BE2C (cell line): ENCODE results near the gene FTCD.

Experiments
- DNase-seq: peaks from one replicate; pipeline ENCODE4 v3.0.0-alpha.2; 2020
- H3K27me3 ChIP-seq: fragments of 250-450 bp; sonication (Bioruptor Pico); 2 replicates; pipeline ENCODE4 v1.5.1; 2020; ENCODE audit warnings: mild to moderate bottlenecking
- H3K36me3 ChIP-seq: fragments of 250-450 bp; sonication (Bioruptor Pico); 2 replicates; pipeline ENCODE4 v1.5.1; 2020; ENCODE audit warnings: mild to moderate bottlenecking
- H3K4me1 ChIP-seq: fragments of 250-450 bp; sonication (Bioruptor Pico); 2 replicates; pipeline ENCODE4 v1.5.1; 2020
- H3K4me3 ChIP-seq: 2 replicates; pipeline ENCODE4 v1.5.1; 2011; ENCODE audit warnings: low read depth, low read length
- H3K9me3 ChIP-seq: fragments of 250-450 bp; sonication (Bioruptor Pico); 2 replicates; pipeline ENCODE4 v1.5.1; 2020
- TF ChIP-seq, protein P1 (sequence below): IDR thresholded peaks from 2 replicates; pipeline ENCODE4 v1.5.1; 2012; ENCODE audit warnings: mild to moderate bottlenecking, low read depth, low read length

Gene FTCD

DNA sequence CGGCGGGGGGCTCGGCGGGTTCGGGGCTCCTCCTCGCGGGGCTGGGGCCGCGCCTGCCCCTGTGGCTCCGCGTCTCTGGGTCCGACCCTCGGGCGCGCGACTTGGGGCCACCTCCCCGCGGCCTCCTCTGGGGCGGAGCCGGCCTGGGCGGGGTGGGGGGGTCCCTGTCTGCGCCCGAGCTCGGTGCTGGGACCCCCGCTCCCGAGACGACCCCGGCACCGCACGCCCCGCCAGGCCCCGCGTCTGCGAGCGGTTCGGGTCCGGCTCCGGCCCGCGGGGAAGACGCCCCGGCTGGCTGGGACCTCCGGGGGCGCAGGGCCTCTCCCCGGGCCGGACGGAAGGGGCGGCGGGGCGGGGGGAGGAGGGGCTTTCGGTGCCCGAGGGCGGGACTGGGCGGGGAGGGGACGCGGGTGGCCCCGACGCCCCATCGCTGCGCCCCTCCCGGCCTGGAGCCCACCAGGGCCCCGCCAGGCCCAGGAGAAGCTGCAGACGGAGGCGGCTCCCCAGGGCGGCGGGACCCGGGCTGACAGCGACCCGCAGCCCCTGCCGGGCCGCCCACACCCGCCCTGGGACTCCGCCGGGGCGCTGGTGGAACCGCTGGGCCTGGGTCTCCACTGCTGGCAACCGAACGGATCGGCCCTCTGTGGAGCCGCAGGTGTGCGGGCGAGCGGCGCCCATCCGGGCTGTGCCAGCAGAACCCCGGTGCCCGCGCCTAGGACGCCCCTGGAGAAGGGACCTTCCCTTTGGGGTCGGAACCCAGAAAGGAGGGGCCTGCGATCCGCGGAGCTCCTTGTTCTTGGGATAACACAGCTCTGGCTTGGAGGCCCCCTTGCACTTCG is 56.9 kb downstream of the FTCD start:
- H3K9me3 ChIP-seq = no peaks in the 10 kb centered on the region
- no peak for DNase-seq
- TF ChIP-seq, protein P1, sequence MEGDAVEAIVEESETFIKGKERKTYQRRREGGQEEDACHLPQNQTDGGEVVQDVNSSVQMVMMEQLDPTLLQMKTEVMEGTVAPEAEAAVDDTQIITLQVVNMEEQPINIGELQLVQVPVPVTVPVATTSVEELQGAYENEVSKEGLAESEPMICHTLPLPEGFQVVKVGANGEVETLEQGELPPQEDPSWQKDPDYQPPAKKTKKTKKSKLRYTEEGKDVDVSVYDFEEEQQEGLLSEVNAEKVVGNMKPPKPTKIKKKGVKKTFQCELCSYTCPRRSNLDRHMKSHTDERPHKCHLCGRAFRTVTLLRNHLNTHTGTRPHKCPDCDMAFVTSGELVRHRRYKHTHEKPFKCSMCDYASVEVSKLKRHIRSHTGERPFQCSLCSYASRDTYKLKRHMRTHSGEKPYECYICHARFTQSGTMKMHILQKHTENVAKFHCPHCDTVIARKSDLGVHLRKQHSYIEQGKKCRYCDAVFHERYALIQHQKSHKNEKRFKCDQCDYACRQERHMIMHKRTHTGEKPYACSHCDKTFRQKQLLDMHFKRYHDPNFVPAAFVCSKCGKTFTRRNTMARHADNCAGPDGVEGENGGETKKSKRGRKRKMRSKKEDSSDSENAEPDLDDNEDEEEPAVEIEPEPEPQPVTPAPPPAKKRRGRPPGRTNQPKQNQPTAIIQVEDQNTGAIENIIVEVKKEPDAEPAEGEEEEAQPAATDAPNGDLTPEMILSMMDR = no peak
- no peaks in the 10 kb centered on the region for H3K36me3 ChIP-seq
- peak overlapping the region; percentile 34; the same call in 1 of the 2 replicates for H3K4me3 ChIP-seq
- H3K27me3 ChIP-seq = no peaks in the 10 kb centered on the region; the same call in 1 of the 2 replicates
- H3K4me1 ChIP-seq = no peaks in the 10 kb centered on the region

DNA sequence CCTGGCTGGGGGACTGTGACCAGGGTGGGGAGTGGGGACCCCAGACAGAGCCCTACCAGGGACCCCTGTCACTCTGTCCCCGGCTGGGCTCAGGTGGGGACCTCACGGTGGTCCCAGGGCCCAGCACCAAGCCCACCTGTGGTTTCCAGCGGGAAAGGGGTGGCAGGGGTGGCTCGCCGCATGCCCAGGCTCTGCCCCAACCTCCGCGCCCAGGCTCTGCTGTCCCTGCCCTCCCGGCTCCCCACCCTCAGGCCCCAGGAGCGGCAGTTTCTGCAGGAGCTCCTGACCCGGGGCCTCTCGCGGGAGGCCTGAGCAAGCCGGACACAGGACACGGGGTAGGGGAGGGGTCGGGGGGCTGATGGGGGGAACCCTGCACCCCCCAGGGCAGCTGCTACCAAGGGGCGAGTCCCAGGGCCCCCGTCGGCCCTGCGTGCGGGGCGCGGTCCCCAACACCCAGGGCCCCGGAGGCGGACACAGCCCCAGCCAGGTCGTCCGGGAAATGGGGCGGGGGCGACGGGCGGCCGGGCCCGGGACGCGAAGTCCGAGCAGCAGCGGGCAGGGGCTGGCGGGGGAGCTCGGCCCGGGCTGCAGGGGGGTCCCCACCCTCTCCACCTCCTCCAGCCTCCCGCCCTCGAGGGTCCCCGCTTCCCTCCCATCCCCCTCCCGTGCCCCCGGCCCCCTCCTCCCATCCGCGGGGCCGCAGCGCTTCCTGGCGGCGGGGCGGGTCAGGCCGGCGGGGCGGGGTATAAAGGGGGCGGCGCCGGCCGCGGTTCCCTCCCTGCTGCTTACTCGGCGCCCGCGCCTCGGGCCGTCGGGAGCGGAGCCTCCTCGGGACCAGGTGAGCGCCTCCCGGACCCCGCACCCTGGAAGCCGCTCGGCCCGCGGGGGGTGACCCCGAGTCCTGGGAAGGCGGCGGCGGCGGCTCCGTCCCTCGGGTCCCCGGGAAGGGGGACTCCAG is 57.8 kb downstream of the FTCD start, which contains the start of gene COL6A2:
TSS of gene COL6A2 (plus strand) at position 777 of the 958 bp plus-strand sequence.
- TF ChIP-seq, protein P1 = no peak
- peak; percentile 71 for DNase-seq
- peak within 1 kb of the TSS; percentile 34; the same call in 1 of the 2 replicates for H3K4me3 ChIP-seq
- H3K9me3 ChIP-seq = no peaks in the 10 kb centered on the region
- no peaks in the 10 kb centered on the region for H3K4me1 ChIP-seq
- no peaks in the 10 kb centered on the region for H3K36me3 ChIP-seq
- H3K27me3 ChIP-seq = no peaks in the 10 kb centered on the region; the same call in 1 of the 2 replicates

DNA sequence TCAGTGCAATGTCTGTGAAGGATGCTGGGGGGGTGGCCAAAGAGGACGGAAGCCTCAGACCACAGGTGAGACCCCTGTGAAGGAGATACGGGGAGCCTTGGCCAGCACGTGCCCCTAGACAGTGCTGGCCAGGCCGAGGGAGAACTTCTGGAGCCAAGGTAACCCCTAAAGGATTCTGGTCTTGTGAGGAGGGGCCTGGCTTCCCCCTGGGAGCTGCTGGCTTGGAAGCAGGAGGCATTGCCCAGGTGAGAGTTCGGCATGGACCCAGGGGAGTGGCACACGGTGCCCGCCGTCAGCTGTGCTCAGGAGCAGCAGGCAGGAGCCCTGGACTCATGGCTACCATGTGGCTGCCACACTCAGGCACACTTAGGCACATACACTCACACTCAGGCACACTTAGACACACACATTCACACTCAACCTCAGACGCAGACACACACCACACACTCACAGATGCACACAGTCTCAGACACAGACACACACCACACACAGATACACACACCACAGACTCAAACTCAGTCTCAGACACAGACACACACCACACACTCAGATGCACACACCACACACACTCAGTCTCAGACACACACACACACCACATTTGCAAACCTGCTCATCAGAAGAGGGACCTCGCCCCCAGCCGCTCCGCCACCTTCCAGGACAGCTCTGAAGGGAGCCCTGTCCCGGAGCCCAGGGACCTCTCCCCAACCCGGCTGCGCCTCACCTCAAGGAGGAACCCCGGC is 58.6 kb downstream of the FTCD start:
- H3K36me3 ChIP-seq = no peaks in the 10 kb centered on the region
- no peak overlapping the region for H3K4me3 ChIP-seq
- DNase-seq = peak; percentile 11
- H3K4me1 ChIP-seq = no peaks in the 10 kb centered on the region
- H3K9me3 ChIP-seq = no peaks in the 10 kb centered on the region
- H3K27me3 ChIP-seq = no peaks in the 10 kb centered on the region; the same call in 1 of the 2 replicates
- TF ChIP-seq, protein P1 = no peak

DNA sequence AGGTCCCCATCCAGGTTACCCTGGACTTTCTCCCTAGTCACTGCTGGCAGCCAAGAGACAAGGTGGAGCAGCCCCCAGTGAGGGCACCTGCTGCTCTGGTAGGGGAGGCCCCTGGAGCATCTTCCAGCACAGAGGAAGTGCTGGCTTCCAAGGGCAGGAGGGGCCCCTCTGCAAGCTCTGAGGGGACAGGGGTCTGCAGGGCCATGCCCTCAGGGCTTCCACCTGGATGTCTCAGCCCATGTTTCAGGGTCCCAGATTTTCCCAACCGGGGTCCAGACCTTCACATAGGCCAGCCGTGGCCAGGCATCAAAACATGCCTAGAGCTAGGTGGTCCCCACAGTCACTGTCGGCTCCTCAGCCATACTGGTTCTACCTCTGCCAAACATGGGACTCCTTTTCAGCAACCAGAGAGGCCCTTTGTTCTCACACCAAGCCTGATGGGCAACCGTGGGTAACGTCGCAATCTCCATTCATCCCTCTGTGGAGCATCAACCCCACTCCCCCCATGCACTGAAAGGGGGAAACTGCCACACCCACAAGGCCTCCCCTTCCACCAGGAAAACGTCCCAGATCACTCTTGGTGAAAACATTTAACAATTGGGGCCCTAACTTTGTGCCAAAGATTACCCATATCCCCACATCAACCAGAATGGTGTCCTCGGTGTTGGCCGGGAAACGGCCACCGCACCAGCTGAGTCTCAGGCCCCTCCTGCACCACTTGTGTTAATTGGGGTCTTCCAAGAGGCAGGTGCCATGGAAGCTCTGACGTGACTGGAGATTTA is 59.4 kb downstream of the FTCD start:
- H3K9me3 ChIP-seq = no peaks in the 10 kb centered on the region
- H3K4me1 ChIP-seq = no peaks in the 10 kb centered on the region
- DNase-seq = no peak
- H3K4me3 ChIP-seq = no peak overlapping the region
- TF ChIP-seq, protein P1 = no peak
- no peaks in the 10 kb centered on the region for H3K36me3 ChIP-seq
- no peaks in the 10 kb centered on the region; the same call in 1 of the 2 replicates for H3K27me3 ChIP-seq

DNA sequence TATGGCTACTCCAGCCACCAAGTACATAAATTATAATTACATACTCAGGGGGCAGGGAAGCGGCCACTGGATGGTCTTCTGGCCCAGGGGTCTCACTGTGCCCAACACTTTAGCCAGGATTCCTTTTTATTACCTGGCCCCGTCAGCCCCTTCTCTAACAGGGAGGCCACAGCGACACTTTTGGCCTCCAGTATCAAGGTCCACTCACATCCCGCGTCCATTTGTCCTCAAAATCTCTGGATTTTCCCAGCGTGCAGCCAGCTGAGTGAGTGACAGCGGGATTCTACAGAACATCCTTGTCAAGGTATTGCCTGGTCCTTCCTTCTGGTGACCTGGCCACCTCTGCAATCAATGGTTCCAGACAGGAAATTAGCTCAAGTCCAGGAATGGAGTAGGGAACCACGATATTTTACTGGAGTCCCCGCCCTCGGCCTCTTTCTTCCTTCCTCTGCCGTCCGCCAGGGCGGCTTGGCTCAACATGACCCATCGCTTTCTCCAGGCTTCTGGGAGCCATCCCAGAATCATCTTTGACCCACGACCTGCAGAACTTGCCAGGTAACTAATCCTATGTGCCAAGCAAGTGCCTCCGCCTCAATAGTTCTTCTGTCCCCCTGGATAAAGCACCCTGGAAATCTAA is 60.2 kb downstream of the FTCD start:
- TF ChIP-seq, protein P1 = no peak
- Histone ChIP-seq H3K36me3 (no peaks in the 10 kb centered on the region), H3K4me3 (no peak overlapping the region), H3K9me3 (no peaks in the 10 kb centered on the region), H3K27me3 (no peaks in the 10 kb centered on the region; the same call in 1 of the 2 replicates), H3K4me1 (no peaks in the 10 kb centered on the region)
- DNase-seq = no peak
